Esophagus (tissue), 2 donors: ENCODE data around the gene ARHGAP22. TPM values are rescaled to one million over a fixed set of nuclear protein-coding genes. Genes with fewer than 3 reads are reported as not detected.

Experiments
- H3K27ac ChIP-seq, 2 donors: one replicate each; pipeline ENCODE4 v1.5.1; 2013; ENCODE audit warnings: low read depth in 2 of 2, mild to moderate bottlenecking in 2 of 2, inconsistent platforms in 1 of 2, low read length in 1 of 2, moderate library complexity in 1 of 2
- H3K27me3 ChIP-seq, 2 donors: one replicate each; pipeline ENCODE4 v1.6.1; 2013; ENCODE audit warnings: low read length in 2 of 2, control low read depth in 1 of 2, mild to moderate bottlenecking in 1 of 2; ENCODE audit not compliant: insufficient read depth in 2 of 2, control insufficient read depth in 1 of 2
- H3K36me3 ChIP-seq, 2 donors: one replicate each; pipeline ENCODE4 v1.6.1; 2013; ENCODE audit warnings: low read length in 1 of 2; ENCODE audit not compliant: control insufficient read depth in 2 of 2, insufficient read depth in 2 of 2
- H3K4me1 ChIP-seq, 2 donors: one replicate each; pipeline ENCODE4 v1.6.1; 2013; ENCODE audit warnings: low read length in 1 of 2; ENCODE audit not compliant: control insufficient read depth in 2 of 2, insufficient read depth in 2 of 2
- H3K4me3 ChIP-seq, 2 donors: one replicate each; pipeline ENCODE4 v1.5.1; 2013; ENCODE audit warnings: low read length in 2 of 2, mild to moderate bottlenecking in 2 of 2, low read depth in 1 of 2, moderate library complexity in 1 of 2
- H3K9me3 ChIP-seq, 2 donors: one replicate each; pipeline ENCODE4 v1.6.1; 2013; ENCODE audit warnings: mild to moderate bottlenecking in 2 of 2, low read depth in 1 of 2, low read length in 1 of 2, moderate library complexity in 1 of 2; ENCODE audit not compliant: control insufficient read depth in 2 of 2, insufficient read depth in 1 of 2
- WGBS, 2 donors: extraction: QIAGEN DNeasy Blood & Tissue Kit; methylation state at CpG; one replicate each; pipeline ENCODE4 v1.1.7; 2013; 5-methylcytosine and 5-hydroxymethylcytosine counted together
- polyA plus RNA-seq, 2 donors: library from polyadenylated mRNA; stranded (reverse); fragments of 200-250 nt; gene quantifications; one replicate each; pipeline ENCODE4 v1.2.3, GENCODE V29; 2013
- donor health status: healthy with polysubstance abuse.
- donor health status: Bipolar disorder and iron deficiency.

ARHGAP22 gene
- polyA plus RNA-seq, 2 donors = 1.2 to 1.6 TPM

- no peaks in the 10 kb centered on the region for H3K27me3 ChIP-seq
- H3K9me3 ChIP-seq = no peaks in the 10 kb centered on the region
- WGBS, 2 donors = 61 to 67% methylated on average over 3 of the region's 3 CpGs
- peaks cover 6 to 26% of the 10 kb centered on the region in 2 donors for H3K4me1 ChIP-seq
- H3K27ac ChIP-seq = no peak overlapping the region
- no peak overlapping the region for H3K4me3 ChIP-seq
- no peaks in the 10 kb centered on the region for H3K36me3 ChIP-seq
Observed at GRCh38 chr10:48468866-48469511, 135.9 kb downstream of the ARHGAP22 start.

- H3K4me3 ChIP-seq = no peak overlapping the region
- H3K9me3 ChIP-seq = no peaks in the 10 kb centered on the region
- 68 to 70% methylated on average over 3 of the region's 3 CpGs for WGBS, 2 donors
- no peak overlapping the region for H3K27ac ChIP-seq
- peaks cover 6 to 26% of the 10 kb centered on the region in 2 donors for H3K4me1 ChIP-seq
- H3K27me3 ChIP-seq = no peaks in the 10 kb centered on the region
- H3K36me3 ChIP-seq = no peaks in the 10 kb centered on the region
Observed at GRCh38 chr10:48468130-48468790, 136.6 kb downstream of the ARHGAP22 start.

- H3K36me3 ChIP-seq = no peaks in the 10 kb centered on the region
- H3K9me3 ChIP-seq = no peaks in the 10 kb centered on the region
- peaks cover 6 to 26% of the 10 kb centered on the region in 2 donors for H3K4me1 ChIP-seq
- H3K4me3 ChIP-seq = no peak overlapping the region
- H3K27me3 ChIP-seq = no peaks in the 10 kb centered on the region
- H3K27ac ChIP-seq = no peak overlapping the region
- WGBS, 2 donors = 68 to 75% methylated on average over 4 of the region's 4 CpGs
Observed at GRCh38 chr10:48467669-48468068, 137.2 kb downstream of the ARHGAP22 start.

GRCh38 chr10:48466611-48467240, 138.1 kb downstream of the ARHGAP22 start:
- Histone ChIP-seq H3K4me3 (peak overlapping the region in 1 of 2 donors; percentile 15), H3K27ac (no peak overlapping the region), H3K27me3 (no peaks in the 10 kb centered on the region), H3K9me3 (no peaks in the 10 kb centered on the region), H3K4me1 (peaks cover 6 to 26% of the 10 kb centered on the region in 2 donors), H3K36me3 (no peaks in the 10 kb centered on the region)
- 20 to 26% methylated on average over 37 to 43 of the region's 43 CpGs for WGBS, 2 donors

- Histone ChIP-seq H3K4me3 (peak overlapping the region; percentile 6 to 15), H3K9me3 (no peaks in the 10 kb centered on the region), H3K4me1 (peaks cover 6 to 23% of the 10 kb centered on the region in 2 donors), H3K36me3 (no peaks in the 10 kb centered on the region), H3K27ac (no peak overlapping the region), H3K27me3 (no peaks in the 10 kb centered on the region)
- 36 to 40% methylated on average over 33 to 42 of the region's 42 CpGs for WGBS, 2 donors
Observed at GRCh38 chr10:48465860-48466521, 138.9 kb downstream of the ARHGAP22 start.

- H3K36me3 ChIP-seq = no peaks in the 10 kb centered on the region
- H3K4me3 ChIP-seq = no peak overlapping the region
- H3K27me3 ChIP-seq = no peaks in the 10 kb centered on the region
- peaks cover 6 to 22% of the 10 kb centered on the region in 2 donors for H3K4me1 ChIP-seq
- no peaks in the 10 kb centered on the region for H3K9me3 ChIP-seq
- WGBS, 2 donors = 39 to 52% methylated on average over 27 of the region's 27 CpGs
- H3K27ac ChIP-seq = no peak overlapping the region
Observed at GRCh38 chr10:48464871-48465736, 139.8 kb downstream of the ARHGAP22 start.

GRCh38 chr10:48464121-48464870, 140.6 kb downstream of the ARHGAP22 start:
- Histone ChIP-seq H3K36me3 (no peaks in the 10 kb centered on the region), H3K4me1 (peaks cover 6 to 16% of the 10 kb centered on the region in 2 donors), H3K27me3 (no peaks in the 10 kb centered on the region), H3K27ac (no peak overlapping the region), H3K4me3 (no peak overlapping the region), H3K9me3 (no peaks in the 10 kb centered on the region)
- WGBS, 2 donors = 72 to 79% methylated on average over 9 of the region's 9 CpGs

GRCh38 chr10:48463318-48464003, 141.4 kb downstream of the ARHGAP22 start:
- 59 to 68% methylated on average over 8 of the region's 8 CpGs for WGBS, 2 donors
- H3K9me3 ChIP-seq = no peaks in the 10 kb centered on the region
- H3K4me3 ChIP-seq = no peak overlapping the region
- H3K36me3 ChIP-seq = no peaks in the 10 kb centered on the region
- H3K4me1 ChIP-seq = peaks cover 6 to 14% of the 10 kb centered on the region in 2 donors
- no peaks in the 10 kb centered on the region for H3K27me3 ChIP-seq
- no peak overlapping the region for H3K27ac ChIP-seq
